HG02588 (cell line): ENCODE results near the gene SLC6A8.
"Not testable (repeated sequence)": the region's sequence is repeated elsewhere in the genome, so short reads cannot be mapped to it uniquely, and the experiment has no call there.

Experiments
- ATAC-seq: cut with Tn5 transposase; IDR thresholded peaks from one replicate; pipeline ENCODE4 v1.9.1; 2021; ENCODE audit warnings: mild to moderate bottlenecking, moderate library complexity; ENCODE audit not compliant: unreplicated experiment

SLC6A8 gene

DNA sequence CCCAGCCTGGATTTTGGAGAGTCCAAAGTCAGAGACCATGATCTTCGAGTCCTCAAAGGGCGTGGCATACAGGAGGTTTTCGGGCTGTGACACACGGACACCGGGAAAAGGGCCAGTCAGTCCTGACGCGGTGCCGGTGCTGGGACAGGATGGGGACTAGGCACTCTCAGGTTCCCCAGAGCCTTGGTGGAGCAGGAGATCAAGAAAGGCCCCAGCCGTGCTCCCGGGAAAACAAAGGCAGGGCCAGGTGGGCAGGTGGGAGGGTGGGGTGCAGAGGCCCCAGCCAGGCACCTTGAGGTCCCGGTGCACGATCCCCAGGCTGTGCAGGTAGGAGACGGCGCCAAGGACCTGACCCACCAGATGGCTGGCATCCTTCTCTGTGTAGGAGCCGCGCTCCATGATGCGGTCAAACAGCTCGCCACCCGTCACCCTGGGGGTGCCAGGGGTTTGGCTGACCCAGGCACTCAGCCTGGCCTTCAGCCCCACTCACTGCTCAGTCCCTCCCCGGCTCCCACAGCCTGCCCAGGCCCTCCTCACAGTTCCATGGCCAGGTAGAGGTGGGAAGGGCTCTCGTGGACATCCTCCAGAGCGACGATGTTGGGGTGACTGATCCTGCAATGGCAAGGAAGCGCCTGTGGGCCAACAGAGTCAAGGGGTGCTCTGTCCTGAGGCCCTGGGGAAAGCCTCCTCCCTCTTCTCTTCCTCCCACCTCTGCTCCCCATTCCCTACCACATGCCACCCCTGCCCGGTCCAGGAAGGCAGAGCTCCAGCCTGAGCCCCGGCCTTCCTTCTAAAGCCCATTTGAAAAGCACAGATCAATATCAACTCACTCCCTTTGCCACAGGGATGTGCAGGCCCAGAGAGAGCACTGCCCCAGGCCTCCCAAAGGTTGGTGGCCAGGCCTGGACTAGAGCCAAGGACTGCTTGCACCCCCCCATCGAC lies 15.9 kb upstream of the SLC6A8 start:
- no peak for ATAC-seq

DNA sequence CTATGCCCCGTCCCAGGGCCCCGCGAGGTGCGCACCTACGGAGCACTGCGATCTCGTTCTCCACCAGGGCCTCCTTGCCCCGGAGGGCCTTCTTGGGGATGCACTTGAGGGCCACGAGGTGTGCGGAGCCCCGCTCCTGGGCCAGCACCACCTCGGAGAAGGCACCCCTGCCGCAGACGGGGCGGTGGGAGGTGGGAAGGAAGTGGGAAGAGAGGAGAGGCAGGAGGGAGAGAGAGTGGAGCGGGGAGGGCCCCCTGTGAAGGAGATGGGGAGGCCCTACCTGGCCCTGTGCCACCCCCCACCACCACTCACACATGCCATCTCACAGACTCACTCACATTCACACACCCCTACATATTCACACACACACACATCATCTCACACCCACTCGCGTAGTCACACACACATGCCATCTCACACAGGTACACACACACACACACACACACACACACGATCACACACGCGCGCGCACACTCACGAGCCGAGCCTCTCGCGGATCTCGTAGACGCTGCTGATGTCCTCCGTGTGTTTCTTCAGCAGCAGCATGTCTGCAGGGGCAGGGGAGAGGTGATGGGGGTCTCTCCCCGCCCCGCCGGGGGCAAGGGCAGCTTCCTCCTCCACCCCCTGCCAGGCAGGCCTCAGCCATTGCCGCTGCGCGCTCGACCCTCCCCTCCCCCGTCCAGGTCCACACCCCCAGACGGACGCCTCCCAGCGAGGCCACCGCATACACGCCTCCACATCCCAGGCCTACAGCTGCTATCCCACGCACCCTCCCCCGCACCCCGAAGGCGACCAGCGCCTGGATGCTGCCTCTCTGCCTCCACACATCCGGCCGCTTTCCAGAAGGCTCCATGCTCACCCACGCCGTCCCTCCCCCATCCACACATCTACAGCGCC lies 14.9 kb upstream of the SLC6A8 start:
- ATAC-seq: no peak

DNA sequence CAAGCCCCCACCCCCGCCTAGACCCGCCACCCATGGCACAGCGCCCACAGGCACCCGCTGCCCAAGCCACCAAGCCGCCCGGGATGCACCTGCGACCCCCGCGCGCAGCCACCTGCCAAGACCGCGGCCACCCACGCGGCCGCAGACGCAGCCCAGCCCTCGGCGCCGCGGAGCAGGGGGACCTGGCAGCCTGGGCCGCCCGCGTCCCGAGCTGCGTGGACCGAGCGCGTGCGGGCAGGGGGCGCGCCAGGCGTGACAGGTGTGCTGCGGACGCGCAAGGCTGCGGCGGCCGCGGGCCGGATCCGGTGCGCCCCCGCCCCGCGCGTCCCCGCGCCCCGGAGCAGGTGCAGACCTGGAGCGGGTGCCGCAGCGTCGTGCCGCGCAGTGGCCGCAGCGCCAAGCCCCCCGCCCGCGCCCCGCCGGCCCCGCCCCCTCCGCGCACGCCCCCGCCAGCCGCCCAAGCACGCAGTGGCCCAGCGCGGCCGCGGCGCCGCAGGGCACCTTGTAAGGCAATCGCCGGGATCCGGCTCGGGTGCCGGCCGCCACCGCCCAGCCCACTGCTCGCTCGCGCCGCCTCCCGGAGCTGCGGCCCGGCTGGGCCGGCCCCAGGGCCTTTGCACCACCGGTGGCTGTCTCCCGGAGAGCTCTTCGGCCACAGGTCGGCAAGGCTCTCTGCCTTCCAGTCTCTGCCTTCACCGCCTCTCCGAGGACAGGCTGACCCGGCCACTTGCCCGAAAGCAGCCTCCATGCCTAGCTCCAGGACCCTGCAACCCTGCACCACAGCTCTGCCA lies 14.1 kb upstream of the SLC6A8 start, which contains the start of gene PNCK:
TSS of gene PNCK (minus strand) at position 386 of the 791 bp plus-strand sequence. CDS start 737 bp downstream, outside the sequence.
- no peak for ATAC-seq

DNA sequence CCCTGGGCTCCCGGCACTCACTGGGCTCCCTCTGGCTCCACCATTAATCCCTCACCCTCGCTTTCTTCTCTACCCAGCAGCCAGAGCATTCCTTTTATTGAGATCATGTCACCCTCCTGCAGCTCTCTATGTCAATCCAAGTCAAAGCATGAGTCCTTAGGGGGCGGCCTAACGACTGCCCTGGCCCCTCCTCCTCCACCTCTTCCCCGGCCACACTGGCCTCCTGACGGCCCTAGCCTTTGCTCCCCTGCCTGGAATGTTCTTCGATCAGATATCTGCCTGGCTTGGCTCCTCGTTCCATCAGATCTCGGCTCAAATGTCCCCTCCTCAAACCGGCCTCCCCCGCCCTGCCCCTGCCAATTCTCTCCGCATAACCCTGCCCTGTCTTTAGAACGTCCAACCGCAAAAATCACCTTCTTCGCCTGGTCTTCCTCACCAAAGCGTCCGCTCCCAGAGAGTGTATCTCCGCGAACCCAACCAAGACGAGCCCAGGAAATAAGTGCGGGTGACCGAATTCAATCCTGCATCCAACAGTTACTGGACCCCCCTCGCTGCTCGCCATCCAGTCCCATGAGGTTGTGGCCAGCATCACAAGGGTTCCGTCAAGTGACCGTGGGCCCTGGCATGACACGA lies 13.4 kb upstream of the SLC6A8 start:
- no peak for ATAC-seq

DNA sequence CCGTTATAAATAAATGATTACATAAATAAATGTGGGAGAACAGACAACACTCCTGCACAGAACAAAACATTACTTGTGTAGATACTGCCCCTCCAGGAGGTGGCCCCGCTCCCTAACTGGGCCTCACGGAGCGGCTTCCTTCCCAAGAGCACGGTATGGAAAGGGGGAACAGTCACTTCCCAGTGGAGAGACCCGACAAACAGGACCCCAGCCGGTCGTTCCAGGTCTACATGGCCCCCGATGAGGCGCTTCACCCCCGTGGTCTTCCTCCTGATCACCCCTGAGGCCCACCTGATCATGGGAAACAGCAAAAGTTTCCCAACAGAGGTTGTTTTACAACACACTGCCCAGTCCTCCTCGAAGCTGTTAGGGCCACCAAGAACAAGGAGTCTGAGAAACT lies 6.6 kb upstream of the SLC6A8 start:
- ATAC-seq: no peak

DNA sequence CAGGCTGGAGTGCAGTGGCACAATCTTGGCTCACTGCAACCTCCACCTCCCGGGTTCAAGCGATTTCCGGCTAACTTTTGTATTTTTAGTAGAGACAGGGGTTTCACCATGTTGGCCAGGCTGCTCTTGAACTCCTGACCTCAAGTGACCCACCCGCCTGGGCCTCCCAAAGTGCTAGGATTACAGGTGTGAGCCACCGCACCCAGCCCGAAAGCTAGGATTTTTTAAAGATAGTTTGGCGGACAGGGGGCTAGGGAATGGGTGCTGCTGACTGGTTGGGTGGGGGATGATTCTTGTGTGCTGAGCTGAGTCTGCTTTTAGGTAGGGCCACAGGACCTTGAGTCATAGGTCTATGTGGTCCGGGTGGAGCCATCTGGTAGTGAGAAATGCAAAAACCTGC lies 4.2 kb upstream of the SLC6A8 start:
- ATAC-seq: not testable (repeated sequence)

DNA sequence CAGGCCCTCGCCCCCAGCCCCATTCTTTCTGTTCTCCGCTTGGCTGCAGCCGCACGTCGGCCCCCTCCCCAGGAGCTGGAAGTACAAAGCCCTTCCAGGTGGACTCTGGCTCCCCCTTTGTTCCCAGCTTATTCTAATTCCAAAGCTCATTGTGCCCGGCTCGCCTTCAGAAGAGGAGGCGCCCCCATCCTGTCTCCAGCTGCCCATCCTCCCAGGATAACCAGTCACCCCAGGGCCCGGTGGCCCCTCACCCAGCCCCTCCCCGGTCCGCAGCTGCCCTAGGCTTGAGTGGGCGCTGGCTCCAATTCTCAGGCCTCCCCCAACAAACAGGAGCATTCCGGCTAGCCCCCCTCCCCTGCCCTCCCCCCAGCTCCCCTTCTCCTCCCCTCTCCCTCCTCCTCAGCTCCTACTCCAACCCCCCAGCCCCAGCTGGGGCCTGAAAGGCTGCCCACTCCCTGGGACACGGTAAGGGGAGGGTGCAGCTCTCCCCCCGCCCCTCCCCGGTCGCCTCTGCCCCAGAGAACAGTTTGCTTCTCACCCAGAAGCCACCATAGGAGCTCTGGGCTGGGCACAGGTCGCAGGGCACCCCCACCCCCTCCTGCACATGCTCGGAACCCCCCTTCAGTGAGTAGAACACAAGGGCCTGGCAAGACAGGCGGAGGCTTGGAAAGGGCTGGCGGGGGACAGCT lies 3.1 kb upstream of the SLC6A8 start:
- no peak for ATAC-seq

DNA sequence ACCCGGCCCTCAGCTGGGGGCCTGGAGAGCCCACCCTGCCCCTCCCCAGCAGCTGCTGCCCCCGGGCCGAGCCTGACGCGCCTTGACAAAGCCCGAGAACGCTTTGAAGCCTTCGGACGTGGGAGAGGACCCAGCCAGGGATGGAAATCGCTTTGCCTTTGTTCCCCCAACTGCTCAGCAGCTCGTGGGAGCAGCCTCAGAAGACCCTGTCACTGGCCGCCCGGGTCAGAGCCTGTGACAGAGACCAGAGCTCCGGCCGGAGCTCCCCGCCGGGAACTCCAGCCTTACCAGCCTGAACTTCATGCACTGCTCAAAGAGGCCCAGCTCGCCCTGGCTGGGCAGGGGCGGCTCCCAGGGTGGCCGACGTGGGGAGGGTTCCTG lies 2.6 kb upstream of the SLC6A8 start:
- ATAC-seq: no peak

DNA sequence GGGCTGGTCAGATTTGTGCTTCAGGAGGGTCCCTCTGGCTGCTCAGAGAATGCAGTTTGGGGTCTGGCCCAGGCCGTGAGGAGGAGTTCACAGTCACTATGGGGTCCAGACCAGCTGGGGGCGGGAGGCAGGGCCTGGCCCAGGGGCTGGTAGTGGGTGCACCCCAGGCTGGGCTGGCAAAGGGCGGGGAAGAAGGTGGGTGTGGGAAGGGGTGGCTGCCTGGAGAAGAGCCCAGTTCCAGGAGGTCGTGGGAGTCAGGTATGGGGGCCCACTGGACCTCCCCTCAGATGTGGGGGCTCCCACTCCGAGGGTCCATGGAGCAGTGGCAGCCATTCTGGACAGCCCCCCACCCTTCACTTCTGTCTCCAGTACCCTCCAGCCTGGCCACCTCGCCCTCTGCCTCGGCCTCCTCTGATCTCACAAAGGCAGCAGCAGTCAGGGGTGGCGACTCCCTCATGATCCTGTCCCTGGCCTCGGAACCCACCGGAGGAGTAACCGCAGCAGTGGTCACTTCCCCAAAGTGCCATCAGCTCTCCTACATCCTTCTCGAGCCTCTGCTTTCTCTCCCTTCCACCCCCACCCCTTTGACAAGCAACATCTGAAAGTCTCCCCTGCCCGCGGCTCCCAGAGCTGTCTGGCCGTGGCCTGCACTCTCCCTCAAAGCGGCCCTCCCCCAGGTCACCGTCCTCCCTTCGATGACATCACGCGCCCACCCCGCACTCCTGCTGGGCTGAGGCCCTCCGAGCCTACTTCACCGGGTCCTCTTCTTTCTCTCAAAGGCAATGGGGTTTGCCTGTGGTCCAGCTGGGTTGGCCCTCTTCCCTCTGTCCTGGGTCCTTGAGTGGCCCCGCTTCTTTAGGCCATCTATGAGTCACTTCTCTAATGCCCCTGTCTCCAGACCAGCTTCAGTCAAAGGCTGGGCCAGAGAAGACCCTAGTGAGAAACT lies 1.7 kb upstream of the SLC6A8 start:
- ATAC-seq: no peak

DNA sequence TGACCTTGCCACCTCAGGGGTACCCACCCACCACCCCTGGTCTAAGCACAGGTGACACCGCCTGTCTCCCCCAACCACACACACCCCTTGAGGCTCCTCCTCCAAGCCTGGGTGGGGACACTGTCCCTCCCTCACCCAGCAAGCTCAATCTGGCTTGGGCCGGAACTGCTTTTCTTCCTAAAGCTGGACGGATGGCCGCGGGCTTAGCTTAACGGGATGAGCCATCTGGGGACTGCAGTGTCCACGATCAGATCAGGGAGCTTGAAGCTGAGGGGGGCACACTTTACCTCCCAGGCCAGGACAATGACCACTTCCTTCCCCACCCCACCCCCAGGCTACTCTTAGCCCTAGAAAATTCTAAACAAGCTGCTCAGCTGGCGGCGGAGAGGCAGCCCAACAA lies 1.0 kb upstream of the SLC6A8 start:
- ATAC-seq: no peak

DNA sequence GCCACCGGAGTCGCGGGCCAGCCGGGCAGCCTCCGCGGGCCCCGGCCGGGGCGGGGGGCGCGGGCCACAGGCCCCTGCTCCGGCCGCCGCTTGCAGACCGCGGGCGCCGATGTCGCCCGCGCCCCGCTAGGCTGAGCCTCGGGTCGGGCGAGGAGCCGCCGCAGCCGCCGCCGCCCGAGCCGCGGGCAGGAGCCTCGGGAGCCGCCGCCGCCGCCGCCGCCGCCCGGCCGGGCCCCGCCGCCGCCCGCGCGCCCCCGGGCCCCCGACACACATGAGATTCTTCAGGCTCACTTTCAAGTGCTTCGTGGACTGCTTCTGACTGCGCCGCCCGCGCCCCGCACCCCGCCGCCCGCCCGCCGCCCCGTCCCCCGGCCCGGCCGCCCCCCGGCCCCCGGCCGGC lies 345 bp downstream of the SLC6A8 start:
- ATAC-seq: no peak

DNA sequence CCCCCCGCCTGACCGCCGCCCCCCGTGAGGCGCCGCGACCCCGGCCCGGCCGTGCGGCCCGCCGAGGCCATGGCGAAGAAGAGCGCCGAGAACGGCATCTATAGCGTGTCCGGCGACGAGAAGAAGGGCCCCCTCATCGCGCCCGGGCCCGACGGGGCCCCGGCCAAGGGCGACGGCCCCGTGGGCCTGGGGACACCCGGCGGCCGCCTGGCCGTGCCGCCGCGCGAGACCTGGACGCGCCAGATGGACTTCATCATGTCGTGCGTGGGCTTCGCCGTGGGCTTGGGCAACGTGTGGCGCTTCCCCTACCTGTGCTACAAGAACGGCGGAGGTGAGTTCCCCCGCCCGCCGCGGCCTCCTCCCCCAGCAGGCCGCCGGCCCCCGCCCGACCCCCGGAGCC lies 780 bp downstream of the SLC6A8 start:
- ATAC-seq: no peak

DNA sequence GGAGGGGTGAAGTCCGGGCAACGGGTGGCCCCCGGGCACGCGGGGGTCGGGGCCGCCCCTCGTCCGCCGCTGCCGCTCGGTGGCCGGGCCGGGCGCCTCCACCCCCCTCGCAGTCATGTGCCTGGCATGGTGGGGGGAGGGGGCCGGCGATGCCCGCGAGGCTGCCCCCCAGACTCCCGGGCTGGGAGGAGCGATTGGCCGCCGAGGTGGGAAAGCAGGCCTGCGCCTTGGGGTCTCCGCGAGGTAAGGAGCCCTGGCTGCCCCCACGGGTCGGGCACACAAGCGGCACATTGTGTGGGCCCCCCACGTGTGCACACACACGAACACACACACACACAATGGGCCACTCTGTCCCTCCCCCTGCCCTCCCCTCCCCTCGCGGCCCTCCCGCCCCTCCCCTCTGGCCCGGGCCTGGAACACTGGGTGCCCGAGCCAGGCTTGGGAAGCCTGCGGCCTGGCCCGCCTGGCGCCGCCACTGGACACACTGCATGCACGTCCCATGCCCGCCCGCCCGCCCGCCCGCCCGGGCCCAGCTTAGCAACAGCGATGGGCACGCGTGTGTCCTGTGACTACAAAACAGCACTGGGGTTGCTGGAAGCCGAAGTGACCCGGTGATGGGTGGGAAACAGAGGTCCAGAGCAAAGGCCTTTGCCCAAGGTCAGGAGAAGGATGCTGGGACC lies 1.3 kb downstream of the SLC6A8 start:
- ATAC-seq: no peak

DNA sequence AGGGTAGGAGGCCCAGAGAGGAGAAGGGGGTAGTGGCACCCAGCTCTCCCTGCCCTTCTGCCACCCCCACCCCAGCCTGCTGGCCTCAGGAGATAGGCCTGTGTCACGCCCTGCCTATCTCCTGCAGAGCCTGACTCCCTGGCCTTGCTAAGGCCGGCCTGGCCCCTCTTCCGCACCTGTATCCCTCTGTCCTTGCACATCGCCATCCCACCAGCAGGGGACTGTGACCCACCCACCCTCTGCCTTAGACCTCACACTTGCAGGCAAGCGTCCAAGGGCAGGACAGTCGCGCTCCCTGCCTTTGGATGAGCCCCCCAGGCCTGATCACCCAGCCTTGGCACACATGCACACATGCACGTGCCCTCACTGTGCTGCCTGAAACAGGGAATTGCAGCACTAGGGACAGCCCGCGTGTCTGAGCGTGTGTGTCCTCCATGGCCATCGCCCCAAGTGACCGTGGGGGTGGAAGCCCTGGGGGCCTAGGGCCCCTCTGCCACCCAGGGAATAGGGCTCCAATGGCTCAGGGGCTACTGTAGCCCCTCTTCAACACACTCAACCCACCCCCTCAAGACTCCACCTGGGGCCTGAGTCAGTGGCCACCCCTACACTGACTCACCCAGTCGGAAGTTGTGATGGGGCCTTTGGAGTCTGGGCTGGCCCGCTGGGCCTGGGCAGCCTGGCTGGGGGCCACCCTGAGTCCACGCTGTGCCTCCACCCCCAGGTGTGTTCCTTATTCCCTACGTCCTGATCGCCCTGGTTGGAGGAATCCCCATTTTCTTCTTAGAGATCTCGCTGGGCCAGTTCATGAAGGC lies 2.1 kb downstream of the SLC6A8 start:
- no peak for ATAC-seq

DNA sequence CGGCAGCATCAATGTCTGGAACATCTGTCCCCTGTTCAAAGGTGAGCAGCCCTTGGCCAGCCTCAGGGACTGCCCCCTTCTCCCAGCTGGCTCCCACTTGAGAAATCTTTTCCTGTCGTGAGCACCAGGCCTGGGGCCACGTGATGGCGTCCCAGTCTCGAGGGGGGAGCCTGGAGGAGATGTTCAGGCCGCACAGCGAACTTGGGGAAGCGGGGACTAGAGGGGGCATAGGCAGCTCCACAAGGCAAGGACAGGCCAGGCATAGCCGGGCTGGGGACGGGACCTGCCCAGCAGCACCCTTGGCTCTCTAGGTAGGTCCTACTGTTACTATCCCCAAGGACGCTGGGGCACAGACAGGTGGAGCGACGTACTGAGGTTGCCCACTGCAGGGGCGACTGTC lies 2.7 kb downstream of the SLC6A8 start:
- no peak for ATAC-seq

DNA sequence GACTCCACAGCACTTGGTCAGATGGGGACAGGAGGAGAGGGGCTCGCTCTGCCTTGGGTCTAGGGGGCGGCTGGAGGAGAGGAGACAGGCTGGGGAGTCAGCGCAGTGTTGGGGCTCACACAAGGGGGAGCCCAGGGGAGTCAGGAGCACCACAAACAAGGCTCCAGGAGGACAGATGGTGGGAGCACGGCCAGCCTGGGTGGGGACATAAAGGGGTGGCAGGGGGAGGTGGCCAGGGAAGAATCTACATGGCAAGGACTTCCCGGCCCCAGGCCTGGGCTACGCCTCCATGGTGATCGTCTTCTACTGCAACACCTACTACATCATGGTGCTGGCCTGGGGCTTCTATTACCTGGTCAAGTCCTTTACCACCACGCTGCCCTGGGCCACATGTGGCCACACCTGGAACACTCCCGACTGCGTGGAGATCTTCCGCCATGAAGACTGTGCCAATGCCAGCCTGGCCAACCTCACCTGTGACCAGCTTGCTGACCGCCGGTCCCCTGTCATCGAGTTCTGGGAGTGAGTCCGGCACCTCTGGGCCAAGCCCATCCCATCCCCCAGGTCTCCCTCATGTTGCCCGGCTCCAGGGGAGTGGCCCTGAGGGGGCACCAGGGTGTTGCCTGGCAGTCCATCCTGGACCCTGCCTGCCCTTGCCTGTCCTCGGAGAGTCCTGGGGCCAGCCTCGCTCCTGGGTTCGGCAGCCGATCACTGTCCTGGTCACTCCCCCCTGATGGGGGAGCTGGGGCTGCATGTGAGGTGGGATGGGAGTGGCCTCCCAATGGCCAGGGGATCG lies 3.5 kb downstream of the SLC6A8 start:
- ATAC-seq: not testable (repeated sequence)

DNA sequence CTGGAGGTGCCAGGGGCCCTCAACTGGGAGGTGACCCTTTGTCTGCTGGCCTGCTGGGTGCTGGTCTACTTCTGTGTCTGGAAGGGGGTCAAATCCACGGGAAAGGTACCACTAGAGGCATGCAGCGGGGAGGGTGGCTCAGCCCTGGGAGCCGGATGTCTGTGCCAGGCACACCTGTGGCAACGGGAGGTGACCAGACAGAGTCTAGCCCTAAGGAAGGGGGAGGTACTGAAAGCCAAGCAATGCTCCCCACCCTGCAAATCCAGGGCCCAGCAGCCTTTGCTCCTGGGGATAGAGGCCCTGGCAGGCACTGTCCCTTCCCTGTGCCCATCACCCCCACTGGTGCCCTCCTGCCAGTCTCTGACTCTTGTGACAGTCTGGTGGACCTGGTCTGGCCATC lies 4.3 kb downstream of the SLC6A8 start:
- ATAC-seq: no peak
